GM23338 (cell line): ENCODE data around the gene MTREX.

Experiments
- EZH2 ChIP-seq: fragments of 200-600 bp; sonication (generic); IDR thresholded peaks from one replicate; pipeline ENCODE4 v1.8.0; 2017; ENCODE audit warnings: antibody characterized with exemption, mild to moderate bottlenecking, low read depth; ENCODE audit not compliant: unreplicated experiment
- EZH2phosphoT487 ChIP-seq: fragments of 200-600 bp; sonication (generic); IDR thresholded peaks from one replicate; pipeline ENCODE4 v1.8.1; 2018; ENCODE audit warnings: antibody characterized with exemption; ENCODE audit not compliant: unreplicated experiment
- JUNB ChIP-seq: IDR thresholded peaks from one replicate; pipeline ENCODE4 v1.6.1; 2016; ENCODE audit warnings: antibody characterized with exemption; ENCODE audit not compliant: unreplicated experiment
- NANOG ChIP-seq: IDR thresholded peaks from 2 replicates; pipeline ENCODE4 v1.6.1; 2016; ENCODE audit warnings: antibody characterized with exemption, borderline replicate concordance
- POLR2AphosphoS5 ChIP-seq: IDR thresholded peaks from 2 replicates; pipeline ENCODE4 v1.6.1; 2016; ENCODE audit warnings: antibody characterized with exemption, low read depth
- STAT1 ChIP-seq: IDR thresholded peaks from one replicate; pipeline ENCODE4 v1.6.1; 2016; ENCODE audit warnings: antibody characterized with exemption; ENCODE audit not compliant: unreplicated experiment
- TF ChIP-seq, protein P1 (sequence below), 2 experiments: fragments of 200-600 bp in 1 of 2; sonication (generic) in 1 of 2; conservative IDR thresholded peaks; 2 replicates each; pipeline versions ENCODE4 v1.5.1 to v1.6.1; 2016 to 2017; ENCODE audit warnings: antibody characterized with exemption in 2 of 2, low read depth in 2 of 2, mild to moderate bottlenecking in 2 of 2, moderate library complexity in 1 of 2
- TF ChIP-seq, protein P2 (sequence below): IDR thresholded peaks from one replicate; pipeline ENCODE4 v1.6.1; 2018; ENCODE audit warnings: antibody characterized with exemption; ENCODE audit not compliant: unreplicated experiment

DNA sequence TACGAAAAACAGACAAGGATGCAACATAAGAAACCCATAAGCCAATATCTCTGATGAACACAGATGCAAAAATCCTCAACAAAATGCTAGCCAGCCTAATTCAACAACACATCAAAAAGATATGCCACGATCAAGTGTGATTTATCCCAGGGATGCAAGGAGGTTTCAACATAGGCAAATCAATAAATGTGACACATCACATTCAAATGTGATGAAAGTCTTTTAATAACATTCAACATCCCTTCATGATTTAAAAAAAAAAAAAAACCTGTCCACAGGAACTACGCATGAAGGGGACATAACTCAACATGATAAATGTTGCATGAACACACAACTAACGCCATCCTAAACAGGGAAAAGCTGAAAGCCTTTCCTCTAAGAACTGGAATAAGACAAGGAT lies 124.8 kb downstream of the MTREX start:
- TF ChIP-seq, protein P1, sequence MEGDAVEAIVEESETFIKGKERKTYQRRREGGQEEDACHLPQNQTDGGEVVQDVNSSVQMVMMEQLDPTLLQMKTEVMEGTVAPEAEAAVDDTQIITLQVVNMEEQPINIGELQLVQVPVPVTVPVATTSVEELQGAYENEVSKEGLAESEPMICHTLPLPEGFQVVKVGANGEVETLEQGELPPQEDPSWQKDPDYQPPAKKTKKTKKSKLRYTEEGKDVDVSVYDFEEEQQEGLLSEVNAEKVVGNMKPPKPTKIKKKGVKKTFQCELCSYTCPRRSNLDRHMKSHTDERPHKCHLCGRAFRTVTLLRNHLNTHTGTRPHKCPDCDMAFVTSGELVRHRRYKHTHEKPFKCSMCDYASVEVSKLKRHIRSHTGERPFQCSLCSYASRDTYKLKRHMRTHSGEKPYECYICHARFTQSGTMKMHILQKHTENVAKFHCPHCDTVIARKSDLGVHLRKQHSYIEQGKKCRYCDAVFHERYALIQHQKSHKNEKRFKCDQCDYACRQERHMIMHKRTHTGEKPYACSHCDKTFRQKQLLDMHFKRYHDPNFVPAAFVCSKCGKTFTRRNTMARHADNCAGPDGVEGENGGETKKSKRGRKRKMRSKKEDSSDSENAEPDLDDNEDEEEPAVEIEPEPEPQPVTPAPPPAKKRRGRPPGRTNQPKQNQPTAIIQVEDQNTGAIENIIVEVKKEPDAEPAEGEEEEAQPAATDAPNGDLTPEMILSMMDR (conservative IDR thresholded peaks at IDR 0.05; ENCODE audit: low read depth in 2 of 2), result no peak
- no peak for TF ChIP-seq POLR2AphosphoS5
- no peak for TF ChIP-seq STAT1
- no peak for TF ChIP-seq EZH2
- no peak for TF ChIP-seq NANOG
- TF ChIP-seq, protein P2, sequence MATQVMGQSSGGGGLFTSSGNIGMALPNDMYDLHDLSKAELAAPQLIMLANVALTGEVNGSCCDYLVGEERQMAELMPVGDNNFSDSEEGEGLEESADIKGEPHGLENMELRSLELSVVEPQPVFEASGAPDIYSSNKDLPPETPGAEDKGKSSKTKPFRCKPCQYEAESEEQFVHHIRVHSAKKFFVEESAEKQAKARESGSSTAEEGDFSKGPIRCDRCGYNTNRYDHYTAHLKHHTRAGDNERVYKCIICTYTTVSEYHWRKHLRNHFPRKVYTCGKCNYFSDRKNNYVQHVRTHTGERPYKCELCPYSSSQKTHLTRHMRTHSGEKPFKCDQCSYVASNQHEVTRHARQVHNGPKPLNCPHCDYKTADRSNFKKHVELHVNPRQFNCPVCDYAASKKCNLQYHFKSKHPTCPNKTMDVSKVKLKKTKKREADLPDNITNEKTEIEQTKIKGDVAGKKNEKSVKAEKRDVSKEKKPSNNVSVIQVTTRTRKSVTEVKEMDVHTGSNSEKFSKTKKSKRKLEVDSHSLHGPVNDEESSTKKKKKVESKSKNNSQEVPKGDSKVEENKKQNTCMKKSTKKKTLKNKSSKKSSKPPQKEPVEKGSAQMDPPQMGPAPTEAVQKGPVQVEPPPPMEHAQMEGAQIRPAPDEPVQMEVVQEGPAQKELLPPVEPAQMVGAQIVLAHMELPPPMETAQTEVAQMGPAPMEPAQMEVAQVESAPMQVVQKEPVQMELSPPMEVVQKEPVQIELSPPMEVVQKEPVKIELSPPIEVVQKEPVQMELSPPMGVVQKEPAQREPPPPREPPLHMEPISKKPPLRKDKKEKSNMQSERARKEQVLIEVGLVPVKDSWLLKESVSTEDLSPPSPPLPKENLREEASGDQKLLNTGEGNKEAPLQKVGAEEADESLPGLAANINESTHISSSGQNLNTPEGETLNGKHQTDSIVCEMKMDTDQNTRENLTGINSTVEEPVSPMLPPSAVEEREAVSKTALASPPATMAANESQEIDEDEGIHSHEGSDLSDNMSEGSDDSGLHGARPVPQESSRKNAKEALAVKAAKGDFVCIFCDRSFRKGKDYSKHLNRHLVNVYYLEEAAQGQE, result no peak
- no peak for TF ChIP-seq JUNB
- no peak for TF ChIP-seq EZH2phosphoT487
